WI38 (cell line): ENCODE data around the gene HNRNPC.

ENCODE experiments used
- H3K4me3 ChIP-seq: 2 replicates; pipeline ENCODE4 v1.5.1; 2011; ENCODE audit warnings: low read depth, mild to moderate bottlenecking, control low read depth, low read length
- TF ChIP-seq, protein P1 (sequence below): IDR thresholded peaks from 2 replicates; pipeline ENCODE4 v1.5.1; 2012; ENCODE audit warnings: low read depth, mild to moderate bottlenecking, control low read depth, low read length

HNRNPC gene

GRCh38 chr14:21192875-21193535, 76.2 kb downstream of the HNRNPC start:
- no peak overlapping the region for H3K4me3 ChIP-seq
- TF ChIP-seq, protein P1, sequence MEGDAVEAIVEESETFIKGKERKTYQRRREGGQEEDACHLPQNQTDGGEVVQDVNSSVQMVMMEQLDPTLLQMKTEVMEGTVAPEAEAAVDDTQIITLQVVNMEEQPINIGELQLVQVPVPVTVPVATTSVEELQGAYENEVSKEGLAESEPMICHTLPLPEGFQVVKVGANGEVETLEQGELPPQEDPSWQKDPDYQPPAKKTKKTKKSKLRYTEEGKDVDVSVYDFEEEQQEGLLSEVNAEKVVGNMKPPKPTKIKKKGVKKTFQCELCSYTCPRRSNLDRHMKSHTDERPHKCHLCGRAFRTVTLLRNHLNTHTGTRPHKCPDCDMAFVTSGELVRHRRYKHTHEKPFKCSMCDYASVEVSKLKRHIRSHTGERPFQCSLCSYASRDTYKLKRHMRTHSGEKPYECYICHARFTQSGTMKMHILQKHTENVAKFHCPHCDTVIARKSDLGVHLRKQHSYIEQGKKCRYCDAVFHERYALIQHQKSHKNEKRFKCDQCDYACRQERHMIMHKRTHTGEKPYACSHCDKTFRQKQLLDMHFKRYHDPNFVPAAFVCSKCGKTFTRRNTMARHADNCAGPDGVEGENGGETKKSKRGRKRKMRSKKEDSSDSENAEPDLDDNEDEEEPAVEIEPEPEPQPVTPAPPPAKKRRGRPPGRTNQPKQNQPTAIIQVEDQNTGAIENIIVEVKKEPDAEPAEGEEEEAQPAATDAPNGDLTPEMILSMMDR = no peak

DNA sequence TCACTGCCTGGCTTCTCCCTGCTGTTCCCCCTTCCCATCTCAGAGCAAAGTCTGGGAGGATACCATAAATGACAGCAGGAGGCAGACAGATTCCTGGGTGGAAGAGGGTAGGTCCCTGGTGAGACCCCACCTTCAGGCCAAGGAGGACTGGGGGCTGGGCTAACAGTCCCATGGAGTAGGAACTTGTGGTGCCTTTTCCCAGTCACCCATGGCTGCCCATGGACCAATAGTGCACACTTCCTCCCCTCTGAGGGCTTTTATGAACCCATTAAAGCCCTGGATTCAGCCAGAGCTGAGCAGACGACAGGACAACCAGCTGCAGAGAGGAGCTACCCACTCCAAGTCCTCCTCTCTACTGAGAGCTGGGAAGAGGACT, 76.8 kb downstream of the HNRNPC start:
- H3K4me3 ChIP-seq = peak overlapping the region; percentile 38
- TF ChIP-seq, protein P1 = no peak

- TF ChIP-seq, protein P1 = no peak
- H3K4me3 ChIP-seq = peak overlapping the region; percentile 38
These were observed 77.3 kb downstream of the HNRNPC start for GRCh38 chr14:21191809-21192446.

DNA sequence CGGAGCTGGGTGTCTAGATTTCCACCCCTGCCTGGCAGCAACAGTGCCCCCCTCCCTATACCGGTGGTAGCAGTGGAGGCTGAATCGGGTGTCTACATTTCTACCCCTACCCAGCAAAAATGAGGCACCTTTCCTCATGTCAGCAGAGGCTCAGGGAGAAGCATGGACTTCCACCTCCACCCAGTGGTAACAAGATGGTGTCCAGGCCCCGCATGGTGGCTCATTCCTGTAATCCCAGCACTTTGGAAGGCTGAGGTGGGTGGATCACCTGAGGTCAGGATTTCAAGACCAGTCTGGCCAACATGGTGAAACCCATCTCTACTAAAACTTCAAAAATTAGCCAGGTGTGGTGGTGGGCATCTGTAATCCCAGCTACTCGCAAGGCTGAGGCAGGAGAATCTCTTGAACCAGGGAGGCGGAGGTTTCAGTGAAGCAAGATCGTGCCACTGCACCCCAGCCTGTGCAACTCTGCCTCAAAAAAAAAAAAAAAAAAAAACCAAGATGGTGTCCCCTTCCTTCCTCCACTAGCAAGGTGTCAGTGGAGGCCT, 77.9 kb downstream of the HNRNPC start:
- TF ChIP-seq, protein P1 = no peak
- no peak overlapping the region; the same call in 1 of the 2 replicates for H3K4me3 ChIP-seq

DNA sequence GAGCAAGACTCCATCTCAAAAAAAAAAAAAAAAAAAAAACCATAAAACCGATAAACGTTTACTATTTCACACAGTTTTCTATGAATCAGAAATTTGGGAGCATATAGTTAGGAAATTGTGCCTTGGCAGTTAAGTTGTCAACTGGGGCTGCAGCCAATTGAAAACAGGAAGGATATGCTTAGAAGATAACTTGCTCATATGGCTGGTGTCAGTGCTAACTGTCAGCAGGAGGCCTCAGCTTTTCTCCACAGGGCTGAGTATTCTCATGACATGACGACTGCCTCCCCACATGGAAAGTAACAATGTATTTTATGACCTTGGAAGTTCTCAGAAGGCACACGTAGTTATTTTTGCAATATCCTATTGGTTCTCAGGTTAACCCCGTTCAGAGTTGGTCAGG, 83.8 kb downstream of the HNRNPC start:
- H3K4me3 ChIP-seq = no peak overlapping the region
- TF ChIP-seq, protein P1 = no peak

- TF ChIP-seq, protein P1 = no peak
- no peak overlapping the region for H3K4me3 ChIP-seq
These were observed 85.0 kb downstream of the HNRNPC start for GRCh38 chr14:21184254-21184653.

DNA sequence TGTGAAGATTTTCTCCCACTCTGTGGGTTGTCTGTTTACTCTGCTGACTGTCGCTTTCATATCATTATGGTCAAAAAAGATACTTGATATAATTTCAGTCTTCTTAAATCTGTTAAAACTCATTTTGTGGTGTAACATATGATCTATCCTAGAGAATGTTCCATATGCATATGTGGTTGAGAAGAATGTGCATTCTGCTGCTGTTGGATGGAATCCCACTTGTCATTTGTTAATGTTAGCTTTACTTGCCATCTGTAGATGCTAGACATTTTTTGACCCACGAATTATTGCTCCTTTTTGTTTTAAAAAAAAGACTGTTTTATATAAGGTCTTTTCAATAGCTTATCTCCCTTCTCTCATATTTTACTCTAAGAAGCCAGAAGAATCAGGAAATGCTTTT, 87.1 kb downstream of the HNRNPC start:
- no peak overlapping the region for H3K4me3 ChIP-seq
- TF ChIP-seq, protein P1 = no peak
